ENCODE results near the gene G3BP1. TPM values are rescaled to one million over a fixed set of nuclear protein-coding genes. Genes with fewer than 3 reads are reported as not detected.

Gene G3BP1
- total and polyA plus RNA-seq, 9 of the 15 experiments (the other 6 are each of a cell fraction or from before 2014, with no cell fraction given), result 54.7 to 264 (median 105) TPM

DNA sequence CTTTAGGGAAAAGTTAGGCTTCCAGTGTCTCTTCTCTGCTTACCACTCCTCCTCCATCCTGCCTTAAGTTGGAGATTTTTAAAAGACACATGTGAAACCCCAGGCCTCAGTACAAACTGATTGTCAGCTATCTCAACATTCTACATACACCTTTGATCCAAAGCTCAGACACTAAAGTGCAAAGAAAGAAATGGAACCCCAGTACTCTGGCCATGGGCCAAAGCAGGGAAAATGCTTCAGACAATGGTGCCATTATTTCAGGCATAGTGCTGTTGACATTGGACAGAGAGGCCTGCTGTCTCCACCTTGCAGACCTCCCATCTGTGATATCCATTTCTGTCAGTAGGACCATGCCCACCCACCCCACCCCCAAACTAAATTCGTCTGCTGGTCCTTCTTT lies 49.1 kb downstream of the G3BP1 start:
- Histone ChIP-seq H3K4me3 (no peak overlapping the region), H3K9me3 (replicated peaks; ENCODE audit: control insufficient read depth, insufficient read depth, low read depth, low read length) (no peaks in the 10 kb centered on the region), H3K4me1 (replicated peaks in 1 of 2; ENCODE audit: control insufficient read depth in 2 of 2, insufficient read depth in 2 of 2, low read length in 2 of 2) (no peaks in the 10 kb centered on the region), H3K9me1 (ENCODE audit: control insufficient read depth, insufficient read depth, low read length) (no peaks in the 10 kb centered on the region), H2AFZ (ENCODE audit: low read depth, low read length) (no peak overlapping the region), H4K20me1 (replicated peaks; ENCODE audit: control insufficient read depth, insufficient read depth, low read length) (no peaks in the 10 kb centered on the region), H3K27ac (ENCODE audit: extremely low read depth, low read depth, low read length) (no peak overlapping the region), H3K4me2 (ENCODE audit: insufficient read depth, low read length) (no peak overlapping the region), H3K27me3 (ENCODE audit: control insufficient read depth in 2 of 2, insufficient read depth in 2 of 2, low read length in 2 of 2) (no peaks in the 10 kb centered on the region), H3K36me3 (ENCODE audit: control insufficient read depth, insufficient read depth, low read length) (peaks cover 42% of the 10 kb centered on the region), H3K9ac (ENCODE audit: insufficient read depth in 1 of 2, low read depth in 2 of 2, low read length in 2 of 2) (no peak overlapping the region), H3K79me2 (ENCODE audit: control insufficient read depth, insufficient read depth, low read length) (no peaks in the 10 kb centered on the region)
- POLR2A ChIA-PET, result no interaction called here
- in situ Hi-C loops (cut with MboI), result no loop called here
- CTCF ChIA-PET (ENCODE audit: low intra/inter-chr PET ratio), result no interaction called here
- TF ChIP-seq U2AF2 (optimal IDR thresholded peaks at IDR 0.05; ENCODE audit: low read depth, low read length) (no peak), NCOA4 (IDR thresholded peaks at IDR 0.05; ENCODE audit: partially characterized antibody) (no peak), ZNF644 (tag; IDR thresholded peaks at IDR 0.05; ENCODE audit: low read depth) (no peak), TRIM28 (IDR thresholded peaks at IDR 0.05) (no peak), POU5F1 (IDR thresholded peaks at IDR 0.05; ENCODE audit: borderline replicate concordance, low read depth, low read length, partially characterized antibody) (no peak), CHD1 (IDR thresholded peaks at IDR 0.05; ENCODE audit: low read length) (no peak), ZC3H4 (CRISPR knock-in tag; IDR thresholded peaks at IDR 0.05; ENCODE audit: borderline replicate concordance) (no peak), NELFE (IDR thresholded peaks at IDR 0.05; ENCODE audit: insufficient read depth, insufficient read length) (no peak), ZNF436 (CRISPR knock-in tag; IDR thresholded peaks at IDR 0.05) (no peak), RBM17 (IDR thresholded peaks at IDR 0.05; ENCODE audit: borderline replicate concordance, low read depth, low read length) (no peak), CAMTA2 (CRISPR knock-in tag; conservative IDR thresholded peaks at IDR 0.05) (no peak), ZNF41 (CRISPR knock-in tag; conservative IDR thresholded peaks at IDR 0.05) (no peak), POLR2B (IDR thresholded peaks at IDR 0.05; ENCODE audit: low read depth, partially characterized antibody) (no peak)
- TF ChIP-seq, protein P1, sequence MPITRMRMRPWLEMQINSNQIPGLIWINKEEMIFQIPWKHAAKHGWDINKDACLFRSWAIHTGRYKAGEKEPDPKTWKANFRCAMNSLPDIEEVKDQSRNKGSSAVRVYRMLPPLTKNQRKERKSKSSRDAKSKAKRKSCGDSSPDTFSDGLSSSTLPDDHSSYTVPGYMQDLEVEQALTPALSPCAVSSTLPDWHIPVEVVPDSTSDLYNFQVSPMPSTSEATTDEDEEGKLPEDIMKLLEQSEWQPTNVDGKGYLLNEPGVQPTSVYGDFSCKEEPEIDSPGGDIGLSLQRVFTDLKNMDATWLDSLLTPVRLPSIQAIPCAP (CRISPR knock-in tag; IDR thresholded peaks at IDR 0.05; ENCODE audit: borderline replicate concordance), result no peak
- 57% methylated on average over 1 of the region's 1 CpG for WGBS (ENCODE audit: insufficient coverage, low coverage, missing lambda C conversion rate)
- intact Hi-C loops (cut with micrococcal nuclease), result loop anchor here (10.0 kb wide), 1 partner anchor 524 kb away; no protein-coding TSS in a partner anchor
- BruUV-seq (replicated peaks), result no TSS peak
- ATAC-seq (no peak), DNase-seq (ENCODE audit: extremely low read depth in 1 of 4, low spot score in 3 of 4) (no peak), FAIRE-seq (no peak)

Data from K562 (cell line).